ENCODE results near the gene TMEM184C. TPM values are rescaled to one million over a fixed set of nuclear protein-coding genes. Genes with fewer than 3 reads are reported as not detected.

Gene TMEM184C
- total RNA-seq, 3 donors from 2014 or later = 21.0 to 32.2 (median 26.9) TPM

DNA sequence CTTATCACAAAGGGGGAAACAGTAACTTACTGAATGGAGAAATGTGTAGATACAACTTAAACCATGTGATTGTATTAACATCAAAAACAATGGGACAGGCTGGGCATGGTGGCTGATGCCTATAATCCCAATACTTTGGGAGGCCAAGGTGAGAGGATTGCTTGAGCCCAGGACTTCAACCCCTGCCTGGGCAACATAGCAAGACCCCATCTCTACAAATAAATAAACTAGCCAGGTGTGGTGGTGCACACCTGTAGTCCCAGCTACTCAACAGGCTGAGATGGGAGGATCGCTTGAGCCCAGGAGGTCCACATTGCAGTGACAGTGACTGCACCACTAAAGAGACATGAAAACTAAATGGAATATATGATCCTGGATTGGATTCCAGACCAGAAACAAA lies 26.4 kb downstream of the TMEM184C start:
- Histone ChIP-seq H3K36me3 (no peaks in the 10 kb centered on the region), H3K9me3 (no peaks in the 10 kb centered on the region), H3K4me3 (no peak overlapping the region), H3K4me1 (no peaks in the 10 kb centered on the region), H3K27ac (no peak overlapping the region), H3K27me3 (no peaks in the 10 kb centered on the region)
- DNase-seq (ENCODE audit: low spot score in 2 of 2) = no peak
- intact Hi-C loops (cut with DNase I; ENCODE audit: low total_unique reads) = no loop called here
- TF ChIP-seq, protein P1, sequence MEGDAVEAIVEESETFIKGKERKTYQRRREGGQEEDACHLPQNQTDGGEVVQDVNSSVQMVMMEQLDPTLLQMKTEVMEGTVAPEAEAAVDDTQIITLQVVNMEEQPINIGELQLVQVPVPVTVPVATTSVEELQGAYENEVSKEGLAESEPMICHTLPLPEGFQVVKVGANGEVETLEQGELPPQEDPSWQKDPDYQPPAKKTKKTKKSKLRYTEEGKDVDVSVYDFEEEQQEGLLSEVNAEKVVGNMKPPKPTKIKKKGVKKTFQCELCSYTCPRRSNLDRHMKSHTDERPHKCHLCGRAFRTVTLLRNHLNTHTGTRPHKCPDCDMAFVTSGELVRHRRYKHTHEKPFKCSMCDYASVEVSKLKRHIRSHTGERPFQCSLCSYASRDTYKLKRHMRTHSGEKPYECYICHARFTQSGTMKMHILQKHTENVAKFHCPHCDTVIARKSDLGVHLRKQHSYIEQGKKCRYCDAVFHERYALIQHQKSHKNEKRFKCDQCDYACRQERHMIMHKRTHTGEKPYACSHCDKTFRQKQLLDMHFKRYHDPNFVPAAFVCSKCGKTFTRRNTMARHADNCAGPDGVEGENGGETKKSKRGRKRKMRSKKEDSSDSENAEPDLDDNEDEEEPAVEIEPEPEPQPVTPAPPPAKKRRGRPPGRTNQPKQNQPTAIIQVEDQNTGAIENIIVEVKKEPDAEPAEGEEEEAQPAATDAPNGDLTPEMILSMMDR (IDR thresholded peaks at IDR 0.05) = no peak
- TF ChIP-seq POLR2AphosphoS5 (IDR thresholded peaks at IDR 0.05) = no peak
- no peak for TF ChIP-seq POLR2A (IDR thresholded peaks at IDR 0.05)

DNA sequence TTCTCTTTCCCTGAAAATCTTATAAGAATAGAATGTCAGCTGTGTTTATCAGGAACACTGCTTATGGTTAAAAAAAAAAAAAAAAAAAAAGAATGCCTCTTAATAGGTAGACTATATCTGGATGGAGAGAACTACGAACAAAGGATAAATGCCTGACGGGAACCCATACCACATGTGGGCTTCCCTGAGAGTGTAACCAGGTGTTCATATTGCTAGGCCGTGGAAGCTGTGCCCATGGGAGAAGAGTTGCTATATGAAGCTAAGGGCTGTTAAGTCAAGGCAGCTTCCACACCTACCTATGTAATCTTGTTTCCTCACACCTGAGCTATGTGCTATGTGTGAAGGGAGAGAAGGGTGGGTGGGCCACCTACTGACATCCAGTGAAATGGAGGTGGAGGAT lies 27.3 kb downstream of the TMEM184C start:
- no peaks in the 10 kb centered on the region for H3K4me1 ChIP-seq
- no peaks in the 10 kb centered on the region for H3K36me3 ChIP-seq
- DNase-seq (ENCODE audit: low spot score in 2 of 2) = no peak
- H3K27me3 ChIP-seq = no peaks in the 10 kb centered on the region
- TF ChIP-seq, protein P1 (IDR thresholded peaks at IDR 0.05) = no peak
- no peak for TF ChIP-seq POLR2A (IDR thresholded peaks at IDR 0.05)
- TF ChIP-seq POLR2AphosphoS5 (IDR thresholded peaks at IDR 0.05) = no peak
- H3K4me3 ChIP-seq = no peak overlapping the region
- intact Hi-C loops (cut with DNase I; ENCODE audit: low total_unique reads) = no loop called here
- H3K9me3 ChIP-seq = no peaks in the 10 kb centered on the region
- no peak overlapping the region for H3K27ac ChIP-seq

DNA sequence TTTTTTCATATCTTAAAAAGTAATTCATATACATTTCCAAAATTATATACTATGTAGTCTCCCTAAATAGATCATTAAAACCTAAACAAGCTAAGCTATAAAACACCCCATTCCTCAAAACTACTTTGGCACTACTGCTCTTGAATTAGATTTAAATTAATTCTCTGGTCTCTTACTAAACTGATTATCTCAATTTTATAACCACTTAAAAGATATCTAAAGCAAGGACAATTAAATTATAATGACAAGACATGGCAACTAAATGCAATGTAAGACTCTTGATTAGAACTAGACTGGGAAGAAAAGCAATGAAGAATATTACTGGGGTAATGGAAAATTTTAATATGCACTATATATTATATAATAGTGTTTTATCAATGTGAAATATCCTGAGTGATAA lies 27.9 kb downstream of the TMEM184C start:
- Histone ChIP-seq H3K27me3 (no peaks in the 10 kb centered on the region), H3K4me1 (no peaks in the 10 kb centered on the region), H3K36me3 (no peaks in the 10 kb centered on the region), H3K4me3 (no peak overlapping the region), H3K9me3 (no peaks in the 10 kb centered on the region), H3K27ac (no peak overlapping the region)
- TF ChIP-seq POLR2A (IDR thresholded peaks at IDR 0.05) (no peak), POLR2AphosphoS5 (IDR thresholded peaks at IDR 0.05) (no peak)
- TF ChIP-seq, protein P1 (IDR thresholded peaks at IDR 0.05) = no peak
- intact Hi-C loops (cut with DNase I; ENCODE audit: low total_unique reads) = no loop called here
- DNase-seq (ENCODE audit: low spot score in 2 of 2) = no peak

DNA sequence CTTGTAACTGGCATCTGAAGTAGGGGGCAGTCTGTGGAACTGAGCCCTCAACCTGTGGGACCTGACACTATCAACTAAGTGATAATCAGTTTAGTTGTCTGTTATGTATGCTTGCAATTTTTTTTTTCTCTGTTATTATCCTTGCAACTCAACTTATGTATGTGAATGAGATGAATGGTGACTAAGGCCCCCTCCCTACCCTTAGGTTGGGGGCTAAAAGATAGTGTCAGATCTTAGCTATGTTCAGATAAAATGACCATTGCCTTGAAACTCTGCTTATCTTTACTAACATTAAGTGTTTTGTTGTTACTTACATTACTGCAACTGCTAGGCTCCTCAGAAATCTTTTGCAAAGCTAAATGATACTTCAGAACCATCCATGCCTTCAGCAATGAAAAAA lies 31.5 kb downstream of the TMEM184C start:
- TF ChIP-seq, protein P1 (IDR thresholded peaks at IDR 0.05) = no peak
- DNase-seq (ENCODE audit: low spot score in 2 of 2) = no peak
- Histone ChIP-seq H3K4me3 (no peak overlapping the region), H3K9me3 (no peaks in the 10 kb centered on the region), H3K36me3 (no peaks in the 10 kb centered on the region), H3K4me1 (no peaks in the 10 kb centered on the region), H3K27me3 (no peaks in the 10 kb centered on the region), H3K27ac (no peak overlapping the region)
- intact Hi-C loops (cut with DNase I; ENCODE audit: low total_unique reads) = no loop called here

DNA sequence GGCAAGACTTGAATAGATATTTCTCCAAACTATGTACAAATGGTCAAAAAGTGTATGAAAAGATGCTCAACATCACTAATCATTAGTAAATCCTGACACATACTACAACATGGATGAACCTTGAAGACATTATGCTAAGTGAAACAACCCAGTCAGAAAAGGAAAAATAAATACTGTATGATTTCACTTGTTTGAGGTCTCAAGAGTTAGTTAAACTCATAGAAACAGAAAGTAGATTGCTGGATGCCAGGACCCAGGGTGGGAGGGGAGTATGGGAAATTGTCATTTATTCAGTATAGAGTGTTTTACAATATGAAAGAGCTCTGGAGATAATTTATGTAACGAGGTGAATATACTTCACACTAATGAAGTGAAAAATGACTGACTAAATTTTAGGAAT lies 34.4 kb downstream of the TMEM184C start:
- no peaks in the 10 kb centered on the region for H3K27me3 ChIP-seq
- intact Hi-C loops (cut with DNase I; ENCODE audit: low total_unique reads) = no loop called here

DNA sequence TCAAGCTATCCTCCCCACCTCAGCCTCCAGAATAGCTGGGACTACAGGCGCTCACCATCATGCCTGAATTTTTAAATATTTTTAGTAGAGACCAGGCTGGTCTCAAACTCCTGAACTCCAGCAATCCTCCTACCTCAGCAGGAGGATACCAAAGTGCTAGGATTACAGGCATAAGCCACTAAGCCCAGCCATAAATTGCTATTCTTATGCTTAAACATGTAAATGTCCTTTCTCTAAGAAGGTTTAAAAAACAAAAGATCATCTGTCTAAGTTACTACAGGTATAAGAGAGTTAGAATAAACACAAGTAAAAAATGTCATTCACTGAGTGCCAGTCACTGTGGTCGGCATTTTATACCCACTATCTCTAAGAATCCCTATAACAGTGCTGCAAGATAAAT lies 38.4 kb downstream of the TMEM184C start:
- intact Hi-C loops (cut with DNase I; ENCODE audit: low total_unique reads) = no loop called here
- TF ChIP-seq POLR2AphosphoS5 (IDR thresholded peaks at IDR 0.05) (no peak), POLR2A (IDR thresholded peaks at IDR 0.05) (no peak)
- TF ChIP-seq, protein P1 (IDR thresholded peaks at IDR 0.05) = no peak
- H3K36me3 ChIP-seq = no peaks in the 10 kb centered on the region
- H3K9me3 ChIP-seq = no peaks in the 10 kb centered on the region
- DNase-seq (ENCODE audit: low spot score in 2 of 2) = no peak
- H3K27ac ChIP-seq = no peak overlapping the region
- H3K27me3 ChIP-seq = no peaks in the 10 kb centered on the region
- no peaks in the 10 kb centered on the region for H3K4me1 ChIP-seq
- H3K4me3 ChIP-seq = no peak overlapping the region

More for the DNA sequence above, 34.4 kb downstream of the TMEM184C start:
- H3K36me3 ChIP-seq = no peaks in the 10 kb centered on the region
- H3K27ac ChIP-seq = no peak overlapping the region
- TF ChIP-seq POLR2A (IDR thresholded peaks at IDR 0.05) (no peak), POLR2AphosphoS5 (IDR thresholded peaks at IDR 0.05) (no peak)
- no peak overlapping the region for H3K4me3 ChIP-seq
- DNase-seq (ENCODE audit: low spot score in 2 of 2) = no peak
- no peaks in the 10 kb centered on the region for H3K9me3 ChIP-seq
- no peaks in the 10 kb centered on the region for H3K4me1 ChIP-seq

All from breast epithelium (tissue), 4 donors.